H9 (cell line): ENCODE measurements around the gene HOATZ. TPM values are rescaled to one million over a fixed set of nuclear protein-coding genes. Genes with fewer than 3 reads are reported as not detected.
A peak's percentile ranks its signal among the peaks of the same experiment; 100 is the strongest.

Experiments used
- DNase-seq: peaks from one replicate; pipeline ENCODE4 v3.0.0-alpha.2; 2017
- H2AFZ ChIP-seq: one replicate; pipeline ENCODE4 v1.6.1; 2013; ENCODE audit warnings: mild to moderate bottlenecking, low read length, control low read depth, moderate library complexity
- H2AK5ac ChIP-seq: 2 replicates; pipeline ENCODE4 v1.6.1; 2013; ENCODE audit warnings: low read length, control low read depth, mixed read lengths; ENCODE audit not compliant: insufficient read length
- H2BK120ac ChIP-seq: one replicate; pipeline ENCODE4 v1.6.1; 2013; ENCODE audit warnings: low read depth, mild to moderate bottlenecking, low read length, control low read depth, inconsistent platforms; ENCODE audit not compliant: poor library complexity, severe bottlenecking
- H2BK12ac ChIP-seq: 2 replicates; pipeline ENCODE4 v1.6.1; 2013; ENCODE audit warnings: low read length, control low read depth, mixed read lengths, low read depth; ENCODE audit not compliant: insufficient read length
- H2BK15ac ChIP-seq: 2 replicates; pipeline ENCODE4 v1.6.1; 2013; ENCODE audit warnings: low read depth, low read length, control low read depth
- H2BK20ac ChIP-seq: one replicate; pipeline ENCODE4 v1.6.1; 2013; ENCODE audit warnings: low read depth, mild to moderate bottlenecking, low read length, control low read depth, inconsistent platforms; ENCODE audit not compliant: poor library complexity, severe bottlenecking
- H2BK5ac ChIP-seq: 2 replicates; pipeline ENCODE4 v1.6.1; 2013; ENCODE audit warnings: low read length, control low read depth, mixed read lengths; ENCODE audit not compliant: insufficient read length
- H3K14ac ChIP-seq: 2 replicates; pipeline ENCODE4 v1.6.1; 2013; ENCODE audit warnings: low read length, control low read depth; ENCODE audit not compliant: insufficient read depth
- H3K18ac ChIP-seq: 2 replicates; pipeline ENCODE4 v1.6.1; 2013; ENCODE audit warnings: low read depth, mild to moderate bottlenecking, mixed read lengths, low read length, control low read depth; ENCODE audit not compliant: insufficient read length
- H3K23ac ChIP-seq: 2 replicates; pipeline ENCODE4 v1.6.1; 2013; ENCODE audit warnings: low read length, control low read depth, mixed read lengths, low read depth; ENCODE audit not compliant: insufficient read length
- H3K23me2 ChIP-seq: 2 replicates; pipeline ENCODE4 v1.6.1; 2013; ENCODE audit warnings: low read depth, mild to moderate bottlenecking, mixed read lengths, low read length, control low read depth; ENCODE audit not compliant: insufficient read length, poor library complexity, severe bottlenecking
- H3K27ac ChIP-seq: 2 replicates; pipeline ENCODE4 v1.5.1; 2013; ENCODE audit warnings: low read length, control low read depth, mixed read lengths, low read depth; ENCODE audit not compliant: insufficient read length
- H3K27me3 ChIP-seq: 2 replicates; pipeline ENCODE4 v1.6.1; 2013; ENCODE audit warnings: low read length, control low read depth, inconsistent platforms; ENCODE audit not compliant: insufficient read depth
- H3K4ac ChIP-seq: 2 replicates; pipeline ENCODE4 v1.6.1; 2013; ENCODE audit warnings: low read depth, mild to moderate bottlenecking, control low read depth, inconsistent platforms, low read length, moderate library complexity
- H3K4me1 ChIP-seq: 2 replicates; pipeline ENCODE4 v1.6.1; 2013; ENCODE audit warnings: low read length, control low read depth, inconsistent platforms; ENCODE audit not compliant: insufficient read depth
- H3K4me2 ChIP-seq: 2 replicates; pipeline ENCODE4 v1.6.1; 2013; ENCODE audit warnings: low read length, control low read depth, mixed read lengths; ENCODE audit not compliant: insufficient read length, insufficient read depth
- H3K56ac ChIP-seq: 2 replicates; pipeline ENCODE4 v1.6.1; 2013; ENCODE audit warnings: low read depth, mild to moderate bottlenecking, mixed read lengths, low read length, control low read depth; ENCODE audit not compliant: insufficient read length
- H3K79me1 ChIP-seq: 2 replicates; pipeline ENCODE4 v1.6.1; 2013; ENCODE audit warnings: low read depth, mild to moderate bottlenecking, moderate library complexity, low read length, control low read depth, inconsistent platforms; ENCODE audit not compliant: insufficient read depth, poor library complexity, severe bottlenecking
- H3K79me2 ChIP-seq: 2 replicates; pipeline ENCODE4 v1.6.1; 2013; ENCODE audit warnings: low read length, control low read depth, inconsistent platforms; ENCODE audit not compliant: insufficient read depth
- H3K9ac ChIP-seq: 2 replicates; pipeline ENCODE4 v1.6.1; 2013; ENCODE audit warnings: low read length, control low read depth, mixed read lengths; ENCODE audit not compliant: insufficient read length; ENCODE audit errors: extremely low read depth
- H3K9me3 ChIP-seq: one replicate; pipeline ENCODE4 v1.6.1; 2013; ENCODE audit warnings: low read depth, low read length, inconsistent platforms; ENCODE audit not compliant: control insufficient read depth
- H3T11ph ChIP-seq: one replicate; pipeline ENCODE4 v1.6.1; 2013; ENCODE audit warnings: mild to moderate bottlenecking, low read length, control low read depth, inconsistent platforms
- H4K20me1 ChIP-seq: one replicate; pipeline ENCODE4 v1.6.1; 2013; ENCODE audit not compliant: control insufficient read depth, insufficient read length, insufficient read depth
- H4K5ac ChIP-seq: 2 replicates; pipeline ENCODE4 v1.6.1; 2013; ENCODE audit warnings: low read depth, mild to moderate bottlenecking, mixed read lengths, low read length, control low read depth; ENCODE audit not compliant: insufficient read length
- H4K8ac ChIP-seq: replicated peaks from 2 replicates; pipeline ENCODE4 v1.6.1; 2013; ENCODE audit warnings: low read length, control low read depth, mixed read lengths, low read depth; ENCODE audit not compliant: insufficient read length
- H4K91ac ChIP-seq: 2 replicates; pipeline ENCODE4 v1.6.1; 2013; ENCODE audit warnings: low read depth, mild to moderate bottlenecking, moderate library complexity, mixed read lengths, low read length, control low read depth; ENCODE audit not compliant: insufficient read length
- H3K27ac Mint-ChIP-seq, 3 experiments: 2 replicates in 2 of 3; 3 replicates in 1 of 3; pipeline ENCODE4 v1.8.0; 2020 to 2021; ENCODE audit warnings: mixed read lengths in 3 of 3, mild to moderate bottlenecking in 1 of 3, moderate library complexity in 1 of 3
- H3K27me3 Mint-ChIP-seq: 2 replicates; pipeline ENCODE4 v1.8.0; 2021; ENCODE audit warnings: low read depth, mild to moderate bottlenecking, moderate library complexity, mixed read lengths
- H3K36me3 Mint-ChIP-seq, 3 experiments: 2 replicates in 2 of 3; 3 replicates in 1 of 3; pipeline ENCODE4 v1.8.0; 2020 to 2021; ENCODE audit warnings: low read depth in 3 of 3, mixed read lengths in 3 of 3; ENCODE audit not compliant: insufficient read depth in 1 of 3
- H3K4me1 Mint-ChIP-seq, 2 experiments: 2 replicates each; pipeline ENCODE4 v1.8.0; 2020; ENCODE audit warnings: mixed read lengths in 2 of 2
- H3K4me3 Mint-ChIP-seq, 2 experiments: 2 replicates in 1 of 2; 3 replicates in 1 of 2; pipeline ENCODE4 v1.8.0; 2020 to 2021; ENCODE audit warnings: mild to moderate bottlenecking in 2 of 2, mixed read lengths in 2 of 2, moderate library complexity in 1 of 2
- H3K9me3 Mint-ChIP-seq, 2 experiments: 2 replicates in 1 of 2; 3 replicates in 1 of 2; pipeline ENCODE4 v1.8.0; 2020; ENCODE audit warnings: mild to moderate bottlenecking in 2 of 2, mixed read lengths in 2 of 2, moderate library complexity in 1 of 2
- WGBS: extraction: QIAGEN DNeasy Blood & Tissue Kit; methylation state at CpG from one replicate; pipeline ENCODE4 v1.1.7; 2013; ENCODE audit warnings: missing lambda C conversion rate, low lambda C conversion rate, mixed read lengths; ENCODE audit not compliant: insufficient read length; ENCODE audit errors: extremely low coverage; 5-methylcytosine and 5-hydroxymethylcytosine counted together
- total RNA-seq: library from RNA; stranded (reverse); gene quantifications from 2 replicates; pipeline ENCODE4 v1.2.1, GENCODE V29; 2021
- TF ChIP-seq, protein P1 (sequence below): fragments of 200-600 bp; sonication (generic); conservative IDR thresholded peaks from 3 replicates; pipeline ENCODE4 v1.8.0; 2021; ENCODE audit warnings: antibody characterized with exemption, mild to moderate bottlenecking

HOATZ gene
- total RNA-seq, 1 experiment from 2014 or later: not detected

DNA sequence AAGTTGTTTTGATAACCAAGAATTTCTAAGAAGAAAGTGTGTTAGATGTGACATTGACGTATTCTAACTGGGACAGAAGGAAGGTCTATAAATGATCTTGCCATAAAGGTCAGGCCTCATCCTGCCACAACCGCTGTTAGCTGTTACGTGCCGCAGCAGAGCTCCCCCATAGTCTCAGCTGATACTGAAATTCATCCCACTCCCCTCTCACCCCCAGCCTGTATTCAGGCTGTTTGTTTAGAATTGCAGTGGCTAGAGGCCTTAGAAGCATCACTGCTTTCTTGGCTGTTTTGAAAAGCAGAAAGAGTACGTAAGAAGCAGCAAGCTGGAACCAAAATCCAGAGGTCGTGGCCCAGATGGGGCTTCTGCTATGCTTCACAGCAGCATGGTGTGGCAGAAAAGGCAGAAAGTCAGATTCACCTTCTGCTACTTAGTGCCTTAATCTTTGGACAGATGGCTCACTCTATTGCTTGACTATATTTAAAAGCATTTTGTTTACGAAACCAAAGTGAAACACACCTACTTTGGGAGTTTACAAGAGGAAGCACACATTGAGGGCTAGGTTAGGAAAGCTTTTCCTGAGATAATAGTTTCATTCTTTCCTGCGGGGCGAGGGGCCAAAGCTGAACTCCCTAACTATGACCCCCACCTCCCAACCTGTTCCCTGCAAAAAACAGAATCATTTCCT is 25.0 kb downstream of the HOATZ start:
- TF ChIP-seq, protein P1, sequence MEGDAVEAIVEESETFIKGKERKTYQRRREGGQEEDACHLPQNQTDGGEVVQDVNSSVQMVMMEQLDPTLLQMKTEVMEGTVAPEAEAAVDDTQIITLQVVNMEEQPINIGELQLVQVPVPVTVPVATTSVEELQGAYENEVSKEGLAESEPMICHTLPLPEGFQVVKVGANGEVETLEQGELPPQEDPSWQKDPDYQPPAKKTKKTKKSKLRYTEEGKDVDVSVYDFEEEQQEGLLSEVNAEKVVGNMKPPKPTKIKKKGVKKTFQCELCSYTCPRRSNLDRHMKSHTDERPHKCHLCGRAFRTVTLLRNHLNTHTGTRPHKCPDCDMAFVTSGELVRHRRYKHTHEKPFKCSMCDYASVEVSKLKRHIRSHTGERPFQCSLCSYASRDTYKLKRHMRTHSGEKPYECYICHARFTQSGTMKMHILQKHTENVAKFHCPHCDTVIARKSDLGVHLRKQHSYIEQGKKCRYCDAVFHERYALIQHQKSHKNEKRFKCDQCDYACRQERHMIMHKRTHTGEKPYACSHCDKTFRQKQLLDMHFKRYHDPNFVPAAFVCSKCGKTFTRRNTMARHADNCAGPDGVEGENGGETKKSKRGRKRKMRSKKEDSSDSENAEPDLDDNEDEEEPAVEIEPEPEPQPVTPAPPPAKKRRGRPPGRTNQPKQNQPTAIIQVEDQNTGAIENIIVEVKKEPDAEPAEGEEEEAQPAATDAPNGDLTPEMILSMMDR: no peak
- Histone ChIP-seq H3K9me3 (no peaks in the 10 kb centered on the region), H3K23me2 (peaks cover 16% of the 10 kb centered on the region), H2BK20ac (no peak overlapping the region), H4K20me1 (no peaks in the 10 kb centered on the region), H2AK5ac (no peak overlapping the region), H3K9ac (no peak overlapping the region), H3K4me1 (no peaks in the 10 kb centered on the region; the same call in 1 of the 2 replicates), H3K18ac (no peak overlapping the region), H3K4me2 (peak overlapping the region; percentile 73), H2AFZ (no peak overlapping the region), H2BK15ac (no peak overlapping the region), H4K91ac (no peak overlapping the region), H4K5ac (no peak overlapping the region), H4K8ac (no peak overlapping the region), H3K79me2 (no peaks in the 10 kb centered on the region), H2BK120ac (no peak overlapping the region), H2BK12ac (no peak overlapping the region), H3T11ph (no peak overlapping the region), H3K27me3 (peaks cover 27% of the 10 kb centered on the region; the same call in 1 of the 2 replicates), H3K14ac (no peak overlapping the region), H2BK5ac (no peak overlapping the region), H3K4ac (no peak overlapping the region), H3K79me1 (no peaks in the 10 kb centered on the region), H3K23ac (no peak overlapping the region), H3K27ac (no peak overlapping the region), H3K56ac (no peak overlapping the region)
- peaks cover 0 to 5% (median 0%) of the 10 kb centered on the region in 3 experiments; a peak in 3 of 7 replicates for H3K36me3 Mint-ChIP-seq
- H3K27ac Mint-ChIP-seq: no peak overlapping the region
- H3K4me3 Mint-ChIP-seq: peak overlapping the region; percentile 55 to 77
- DNase-seq: no peak
- peaks cover 70% of the 10 kb centered on the region for H3K27me3 Mint-ChIP-seq
- H3K4me1 Mint-ChIP-seq: peaks cover 35 to 37% of the 10 kb centered on the region in 2 experiments
- peaks cover 9 to 13% of the 10 kb centered on the region in 2 experiments; a peak in 4 of 5 replicates for H3K9me3 Mint-ChIP-seq
- WGBS: no CpG with 5 or more reads among the region's 9 CpGs
